HG03521 (cell line): ENCODE measurements around the gene PSG6.
"Not testable (repeated sequence)": the region's sequence is repeated elsewhere in the genome, so short reads cannot be mapped to it uniquely, and the experiment has no call there.

ENCODE experiments used
- ATAC-seq: cut with Tn5 transposase; IDR thresholded peaks from one replicate; pipeline ENCODE4 v1.9.1; 2021; ENCODE audit warnings: mild to moderate bottlenecking, moderate library complexity; ENCODE audit not compliant: unreplicated experiment

Gene PSG6

GRCh38 chr19:42917634-42918033, at the start of gene PSG6:
PSG6 (minus strand) TSS chr19:42917894; CDS start chr19:42917792, 102 bp downstream.
- not testable (repeated sequence) for ATAC-seq

DNA sequence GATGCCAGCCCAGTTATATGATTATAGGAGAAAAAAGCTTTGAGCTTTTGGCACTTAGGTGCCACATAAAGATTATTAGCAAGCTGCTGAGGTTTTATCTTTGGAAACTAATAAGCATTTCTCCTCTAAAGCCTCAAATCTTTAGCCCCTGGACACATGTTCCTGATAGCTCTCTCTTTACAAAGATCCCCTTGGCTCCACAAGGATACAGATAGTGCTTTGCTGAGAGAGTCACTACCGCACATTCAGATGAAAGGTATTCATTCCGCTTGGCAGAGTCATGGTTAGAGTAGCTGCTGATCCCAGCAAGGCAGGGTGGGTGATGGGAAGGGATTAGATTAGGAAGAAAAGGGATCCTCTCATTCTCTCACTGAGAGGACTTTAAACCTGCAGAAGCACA, 47.5 kb upstream of the PSG6 start:
- ATAC-seq: no peak

DNA sequence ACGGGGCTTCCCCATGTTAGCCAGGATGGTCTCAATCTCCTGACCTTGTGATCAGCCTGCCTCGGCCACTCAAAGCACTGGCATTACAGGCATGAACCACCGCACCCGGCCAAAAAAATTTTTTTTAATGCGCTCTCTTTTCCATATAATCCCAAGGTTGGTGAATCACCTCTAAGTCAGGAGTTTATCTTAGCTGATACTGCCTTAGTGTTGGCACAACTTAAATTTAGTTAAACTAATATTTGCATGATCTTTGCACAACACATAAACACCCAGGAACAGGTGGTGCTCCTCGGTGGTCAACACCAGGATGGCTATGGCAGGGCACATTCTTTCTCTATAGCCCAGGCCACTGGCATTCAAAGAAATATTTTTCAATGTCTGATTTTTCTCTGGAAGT, 43.4 kb upstream of the PSG6 start:
- ATAC-seq: no peak

DNA sequence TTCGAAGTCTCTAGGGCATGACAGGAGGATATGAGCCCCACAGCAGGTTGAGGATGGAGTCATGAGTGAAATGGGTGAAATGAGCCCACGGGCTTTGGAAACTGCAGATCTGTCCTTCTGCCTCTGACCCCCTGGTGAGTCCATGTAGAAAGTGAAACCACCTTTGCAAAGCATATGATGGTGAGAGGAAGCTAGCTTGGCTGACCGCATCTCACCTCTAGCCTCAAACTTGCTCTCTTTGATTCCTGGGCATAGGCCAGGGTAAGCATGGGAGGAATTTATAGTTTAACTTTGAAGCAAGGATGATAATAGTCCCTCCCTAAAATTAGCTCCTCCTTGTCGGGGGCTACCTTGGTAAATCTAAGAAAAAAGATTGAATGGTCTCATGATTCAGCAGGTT, 34.4 kb upstream of the PSG6 start:
- ATAC-seq: not testable (repeated sequence)

GRCh38 chr19:42951476-42951875, 33.8 kb upstream of the PSG6 start:
- ATAC-seq: not testable (repeated sequence)

DNA sequence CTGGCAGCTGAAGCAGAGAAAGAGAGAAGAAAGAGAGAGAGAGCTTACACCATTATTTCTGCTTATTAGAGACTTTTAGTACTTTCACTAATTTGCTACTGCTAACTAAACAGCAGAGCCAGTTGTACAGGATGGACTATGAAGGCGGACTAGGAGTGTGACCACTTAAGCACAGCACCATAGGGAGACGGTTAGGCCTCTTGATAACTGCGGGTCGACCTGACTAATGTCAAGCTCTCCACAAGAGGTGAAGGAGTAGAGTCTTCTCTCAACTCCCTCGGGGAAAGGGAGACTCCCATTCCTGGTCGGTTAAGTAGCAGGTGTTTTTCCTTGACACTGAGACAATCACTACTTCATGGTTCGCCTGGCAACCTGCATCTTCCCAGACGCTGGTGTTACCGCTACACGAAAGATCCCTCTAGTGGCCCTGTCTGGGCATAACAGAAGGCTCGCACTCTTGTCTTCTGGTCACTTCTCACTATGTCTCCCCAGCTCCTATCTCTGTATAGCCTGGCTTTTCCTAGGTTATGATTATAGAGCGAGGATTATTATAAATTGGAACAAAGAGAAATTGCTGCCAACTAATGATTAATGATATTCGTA, 24.6 kb upstream of the PSG6 start:
- ATAC-seq: no peak

DNA sequence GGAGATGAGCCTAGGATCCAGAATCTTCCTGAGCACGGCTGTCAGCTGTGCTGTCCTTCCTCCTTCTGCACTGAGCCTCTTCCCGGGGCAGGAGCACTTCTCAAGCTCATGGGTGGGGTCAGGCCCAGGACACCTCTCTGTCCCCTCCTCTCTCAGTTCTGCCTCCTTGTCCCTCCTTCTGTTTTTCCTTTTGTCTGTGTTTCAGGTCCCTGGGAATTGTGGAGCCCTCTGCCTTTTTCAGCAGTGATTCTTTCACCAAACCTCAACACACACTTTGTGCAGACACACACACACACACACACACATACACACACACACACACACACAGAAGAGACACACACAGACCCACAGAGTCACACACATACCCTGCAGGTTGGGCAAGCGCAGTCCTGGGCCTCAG, 19.4 kb upstream of the PSG6 start, which contains the start of gene PSG7:
PSG7 (minus strand) TSS at position 101 of the 400 bp plus-strand sequence. CDS start 131 bp downstream, outside the sequence.
- not testable (repeated sequence) for ATAC-seq

GRCh38 chr19:42934726-42935125, 17.0 kb upstream of the PSG6 start:
- ATAC-seq: not testable (repeated sequence)

- ATAC-seq: not testable (repeated sequence)
These were observed 16.5 kb upstream of the PSG6 start for GRCh38 chr19:42934183-42934582.

DNA sequence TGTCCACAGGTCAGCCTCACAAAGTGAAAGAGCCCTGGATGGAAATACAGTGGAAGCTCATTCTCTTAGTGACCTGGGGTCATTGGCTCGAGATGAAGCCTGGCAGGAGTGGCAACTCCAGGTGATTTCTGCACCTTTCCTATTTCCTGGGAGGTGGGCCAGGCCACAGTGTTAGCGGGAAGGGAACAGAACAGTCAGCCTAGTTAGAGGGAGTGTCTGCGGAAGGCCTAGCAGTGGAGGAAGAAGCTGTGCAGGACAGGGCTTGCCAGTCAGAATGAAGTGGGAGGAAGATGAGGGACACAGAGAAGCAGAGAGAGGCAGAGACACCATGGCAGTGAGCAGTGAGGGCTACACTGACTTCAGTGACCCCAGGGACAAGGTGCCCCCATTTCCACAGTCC, 15.7 kb upstream of the PSG6 start:
- not testable (repeated sequence) for ATAC-seq

GRCh38 chr19:42932485-42933101, 14.9 kb upstream of the PSG6 start:
- ATAC-seq: not testable (repeated sequence)

DNA sequence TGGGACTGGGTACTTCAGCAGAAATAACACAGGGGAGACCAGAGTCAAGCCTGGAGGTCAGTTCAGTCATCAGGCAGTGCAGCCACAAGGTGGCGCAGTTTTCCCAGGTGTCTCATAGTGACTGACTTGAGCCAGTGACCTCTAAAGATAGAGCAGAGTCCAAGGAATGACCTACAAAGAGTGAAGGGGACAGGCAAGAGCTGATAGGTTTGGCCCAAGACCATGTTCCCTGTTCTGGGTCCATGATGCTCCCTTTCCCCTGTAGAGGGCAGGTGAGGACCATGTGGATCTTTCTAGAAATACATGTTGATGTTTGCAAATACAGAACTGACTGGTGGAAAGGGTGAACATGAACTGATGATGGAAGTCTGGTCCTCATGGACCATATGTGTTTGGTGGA, 12.5 kb upstream of the PSG6 start:
- ATAC-seq: not testable (repeated sequence)

GRCh38 chr19:42928896-42929295, 11.2 kb upstream of the PSG6 start:
- ATAC-seq: no peak

GRCh38 chr19:42926781-42927180, 9.1 kb upstream of the PSG6 start:
- ATAC-seq: no peak

DNA sequence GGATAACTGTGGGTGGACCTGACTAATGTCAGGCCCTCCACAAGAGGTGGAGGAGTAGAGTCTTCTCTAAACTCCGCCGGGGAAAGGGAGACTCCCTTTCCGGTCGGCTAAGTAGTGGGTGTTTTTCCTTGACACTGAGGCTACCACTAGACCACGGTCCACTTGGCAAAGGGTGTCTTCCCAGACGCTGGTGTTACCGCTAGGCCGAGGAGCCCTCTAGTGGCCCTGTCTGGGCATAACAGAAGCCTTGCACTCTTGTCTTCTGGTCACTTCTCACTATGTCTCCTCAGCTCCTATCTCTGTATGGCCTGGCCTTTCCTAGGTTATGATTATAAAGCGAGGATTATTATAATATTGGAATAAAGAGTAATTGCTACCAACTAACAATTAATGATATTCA, 5.4 kb upstream of the PSG6 start:
- not testable (repeated sequence) for ATAC-seq

DNA sequence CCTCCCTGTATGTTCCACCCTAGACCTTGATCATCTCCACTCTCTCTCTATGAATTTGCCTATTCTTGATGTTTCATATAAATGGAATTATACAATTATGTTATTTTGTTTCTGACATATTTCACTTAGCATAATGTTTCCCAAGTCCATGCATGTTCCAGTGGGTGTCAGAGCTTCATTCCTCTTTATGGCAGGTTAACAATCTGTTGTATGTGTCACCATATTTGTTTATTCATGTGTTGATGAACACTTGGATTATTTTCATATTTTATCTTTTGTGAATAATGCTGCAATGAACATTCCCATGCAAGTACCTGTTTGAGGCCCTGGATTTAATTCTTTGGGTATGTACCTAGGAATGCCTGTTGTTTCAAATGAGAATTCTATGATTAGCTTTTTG, 3.3 kb upstream of the PSG6 start:
- ATAC-seq: not testable (repeated sequence)

- no peak for ATAC-seq
These were observed 2.0 kb upstream of the PSG6 start for GRCh38 chr19:42919757-42920079.

DNA sequence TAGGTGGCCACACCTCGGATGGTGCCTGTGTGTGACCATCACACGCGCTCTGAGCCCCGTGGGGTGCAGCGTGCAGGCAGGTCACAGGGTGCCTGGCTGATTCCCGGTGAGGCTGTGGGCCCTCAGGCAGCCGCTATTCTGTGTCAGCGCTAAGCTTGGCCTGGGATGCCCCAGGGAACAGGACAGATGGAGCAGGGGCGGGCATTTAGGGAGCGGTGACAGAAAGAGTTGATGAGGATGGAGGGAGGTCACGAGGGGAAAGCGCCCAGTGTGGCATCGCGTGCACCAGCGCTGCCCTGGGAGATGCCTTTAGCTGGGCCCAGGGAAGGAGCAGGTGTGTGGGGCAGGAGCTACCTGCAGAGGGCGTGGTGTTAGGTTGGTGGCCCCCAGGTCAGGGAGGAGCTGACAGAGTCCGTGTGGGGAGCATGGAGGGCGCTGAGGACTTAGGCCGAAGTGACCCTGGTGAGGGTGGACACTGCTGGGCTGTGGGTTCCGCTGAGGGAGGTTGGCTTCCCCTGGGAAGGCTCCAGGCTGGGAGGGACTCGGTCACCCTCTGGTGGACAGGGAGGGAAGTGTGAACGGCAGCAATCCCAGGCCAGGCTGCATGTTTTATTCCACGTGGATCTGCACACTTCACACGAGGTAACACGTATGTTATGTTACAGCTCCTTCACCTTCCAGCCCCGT, 1.5 kb upstream of the PSG6 start:
- ATAC-seq: not testable (repeated sequence)

GRCh38 chr19:42918377-42919069, 829 bp upstream of the PSG6 start:
- not testable (repeated sequence) for ATAC-seq

- not testable (repeated sequence) for ATAC-seq
These were observed 763 bp downstream of the PSG6 start for GRCh38 chr19:42916931-42917330.

- not testable (repeated sequence) for ATAC-seq
These were observed 4.2 kb downstream of the PSG6 start for GRCh38 chr19:42913516-42913915.
